GM04504 (cell line): Measurements from ENCODE around the gene GALNT16.
"Not testable (repeated sequence)": the region's sequence is repeated elsewhere in the genome, so short reads cannot be mapped to it uniquely, and the experiment has no call there.

ENCODE experiments used
- DNase-seq: peaks from one replicate; pipeline ENCODE4 v3.0.0-alpha.2; 2012; ENCODE audit warnings: low read depth

GALNT16 gene

GRCh38 chr14:69260190-69260860 is 367 bp downstream of the GALNT16 start:
- DNase-seq, result no peak

- DNase-seq, result no peak
Measured at GRCh38 chr14:69260861-69261564, 1.1 kb downstream of the GALNT16 start.

DNA sequence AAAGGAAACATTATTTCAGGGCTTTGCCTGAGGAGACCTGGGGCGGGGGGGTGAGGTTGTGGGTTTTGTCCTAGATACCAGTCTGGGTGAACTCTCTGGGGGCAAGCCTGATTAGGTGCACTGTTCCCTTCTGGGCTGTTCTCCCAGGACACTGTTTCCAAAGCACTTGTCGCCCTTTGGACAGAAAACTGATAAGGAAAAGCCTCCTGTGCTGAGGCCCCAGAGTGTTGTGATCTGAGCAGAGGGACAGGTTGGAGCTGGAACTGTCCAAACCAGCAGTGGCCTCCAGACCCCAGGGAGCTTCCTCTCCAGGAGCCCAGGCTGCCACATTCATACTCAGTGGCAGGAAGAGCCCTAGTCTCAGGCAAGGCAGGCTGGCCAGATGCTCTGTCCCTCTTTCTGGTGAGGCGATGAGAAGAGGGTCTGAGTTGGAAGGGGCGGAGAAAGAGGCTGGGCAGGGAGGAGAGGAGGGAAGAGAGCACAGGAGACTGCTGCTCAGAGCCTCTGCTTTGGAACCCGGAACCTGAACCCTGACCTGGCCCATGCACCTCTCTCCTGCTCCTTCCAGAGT is 1.9 kb downstream of the GALNT16 start:
- DNase-seq, result no peak

GRCh38 chr14:69262516-69262915 is 2.6 kb downstream of the GALNT16 start:
- no peak for DNase-seq

GRCh38 chr14:69263364-69263763 is 3.4 kb downstream of the GALNT16 start:
- peak; percentile 96 for DNase-seq

DNA sequence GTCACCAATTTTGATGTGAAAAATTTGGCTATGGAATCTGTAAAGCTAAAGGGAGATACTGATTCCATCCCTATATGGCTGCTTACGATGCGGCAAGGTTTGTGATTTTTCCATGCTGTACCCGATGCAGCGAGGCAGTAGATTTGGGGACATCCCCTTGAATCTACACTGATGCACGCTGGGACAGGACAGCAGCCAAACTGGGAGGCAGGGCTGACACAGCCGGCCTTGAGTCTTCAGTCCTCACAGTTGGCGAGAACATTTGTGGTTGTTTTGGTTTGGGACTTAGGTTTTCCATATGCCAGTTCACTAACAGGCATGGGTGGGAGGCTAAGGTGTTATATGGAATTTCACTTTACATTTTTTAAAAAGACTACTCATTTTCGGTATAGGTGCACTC is 3.8 kb downstream of the GALNT16 start:
- DNase-seq, result no peak

GRCh38 chr14:69266572-69267345 is 6.8 kb downstream of the GALNT16 start:
- DNase-seq, result no peak

GRCh38 chr14:69267492-69267891 is 7.5 kb downstream of the GALNT16 start:
- no peak for DNase-seq

GRCh38 chr14:69268223-69268622 is 8.3 kb downstream of the GALNT16 start:
- peak; percentile 42 for DNase-seq

- no peak for DNase-seq
Measured at GRCh38 chr14:69268763-69269162, 8.8 kb downstream of the GALNT16 start.

DNA sequence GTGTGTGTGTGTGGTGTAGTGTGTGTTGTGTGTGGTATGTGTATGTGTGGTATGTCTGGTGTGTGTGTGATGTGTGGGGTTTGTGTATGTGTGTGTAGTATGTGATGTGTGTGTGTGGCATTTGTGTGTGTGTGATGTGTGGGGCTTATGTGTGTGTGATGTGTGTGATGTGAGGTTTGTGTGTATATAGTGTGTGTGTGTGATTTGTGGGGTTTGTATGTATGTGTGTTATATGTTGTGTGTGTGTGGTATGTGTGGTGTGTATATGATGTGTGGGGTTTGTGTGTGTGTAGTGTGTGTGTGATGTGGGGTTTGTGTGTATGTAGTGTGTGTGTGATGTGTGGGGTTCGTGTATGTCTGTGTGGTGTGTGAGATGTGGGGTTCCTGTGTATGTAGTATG is 9.4 kb downstream of the GALNT16 start:
- no peak for DNase-seq

- DNase-seq, result no peak
Measured at GRCh38 chr14:69270097-69270496, 10.1 kb downstream of the GALNT16 start.

GRCh38 chr14:69270795-69271708 is 11.1 kb downstream of the GALNT16 start:
- DNase-seq, result no peak

- no peak for DNase-seq
Measured at GRCh38 chr14:69274321-69274720, 14.4 kb downstream of the GALNT16 start.

- no peak for DNase-seq
Measured at GRCh38 chr14:69275331-69275730, 15.4 kb downstream of the GALNT16 start.

DNA sequence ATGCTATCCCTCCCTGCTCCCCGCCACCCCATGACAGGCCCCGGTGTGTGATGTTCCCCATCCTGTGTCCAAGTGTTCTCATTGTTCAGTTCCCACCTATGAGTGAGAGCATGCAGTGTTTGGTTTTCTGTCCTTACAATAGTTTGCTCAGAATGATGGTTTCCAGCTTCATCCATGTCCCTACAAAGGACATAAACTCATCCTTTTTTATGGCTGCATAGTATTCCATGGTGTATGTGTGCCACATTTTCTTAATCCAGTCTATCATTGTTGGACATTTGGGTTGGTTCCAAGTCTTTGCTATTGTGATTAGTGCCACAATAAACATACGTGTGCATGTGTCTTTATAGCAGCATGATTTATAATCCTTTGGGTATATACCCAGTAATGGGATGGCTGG is 17.4 kb downstream of the GALNT16 start:
- not testable (repeated sequence) for DNase-seq

DNA sequence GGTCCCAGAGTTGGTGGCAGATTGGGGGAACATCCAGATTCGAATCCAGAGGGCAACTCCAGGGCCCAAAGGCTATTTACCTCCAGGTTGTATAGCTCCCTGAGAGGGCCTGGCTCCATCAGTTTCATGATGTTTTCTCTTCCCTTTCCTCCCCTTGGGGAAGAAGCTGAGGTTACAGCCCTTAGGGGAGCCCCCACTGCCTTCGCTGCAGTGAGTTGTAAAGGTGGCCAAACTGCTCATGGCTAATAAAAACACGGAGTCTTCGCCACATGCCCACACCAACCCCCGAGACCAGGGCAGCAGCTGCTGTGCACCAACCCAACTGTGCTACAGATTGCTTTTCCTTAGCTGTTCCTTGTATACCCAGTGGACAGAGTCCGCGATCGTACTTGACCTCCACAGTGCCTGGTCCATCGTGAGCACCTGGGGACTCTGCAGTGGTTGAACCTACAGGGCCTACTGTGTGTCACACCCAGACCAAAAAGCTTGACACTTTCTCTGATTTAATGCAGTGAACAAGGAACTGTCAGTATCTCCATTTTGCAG is 20.9 kb downstream of the GALNT16 start:
- DNase-seq, result no peak

DNA sequence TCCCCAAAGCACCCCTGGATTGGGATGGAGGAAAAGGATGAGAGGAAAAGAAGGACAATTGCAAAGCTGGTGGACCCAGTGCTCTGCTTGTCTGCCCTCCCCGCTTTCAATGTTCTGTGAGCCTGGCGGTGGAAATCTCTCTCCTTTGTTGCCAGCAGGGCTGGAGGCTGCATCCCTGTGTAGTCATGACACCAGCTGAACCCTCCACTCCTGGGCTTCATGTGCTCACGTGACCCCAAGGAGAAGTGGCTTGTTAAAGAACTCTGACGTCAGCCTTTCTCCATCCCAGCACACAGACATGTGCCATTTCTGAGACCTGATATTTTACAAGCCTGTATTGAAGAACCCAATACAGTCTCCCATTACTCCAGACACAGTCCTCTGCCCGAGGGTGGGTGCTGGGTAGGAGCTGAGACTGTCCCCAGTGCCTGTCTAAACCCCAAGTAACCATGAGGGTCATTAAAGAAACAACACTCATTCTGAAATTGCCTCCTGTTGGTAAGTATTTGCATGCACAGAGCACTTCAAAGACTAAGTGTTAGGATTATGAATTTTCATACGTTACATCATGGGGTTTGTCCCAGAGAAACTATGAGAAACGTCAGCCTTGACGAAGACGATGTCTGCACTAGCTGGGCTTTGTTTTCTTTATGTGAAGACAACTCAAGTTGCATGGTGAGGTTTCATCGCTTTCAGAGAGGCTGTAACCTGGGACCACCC is 21.7 kb downstream of the GALNT16 start:
- DNase-seq, result no peak

DNA sequence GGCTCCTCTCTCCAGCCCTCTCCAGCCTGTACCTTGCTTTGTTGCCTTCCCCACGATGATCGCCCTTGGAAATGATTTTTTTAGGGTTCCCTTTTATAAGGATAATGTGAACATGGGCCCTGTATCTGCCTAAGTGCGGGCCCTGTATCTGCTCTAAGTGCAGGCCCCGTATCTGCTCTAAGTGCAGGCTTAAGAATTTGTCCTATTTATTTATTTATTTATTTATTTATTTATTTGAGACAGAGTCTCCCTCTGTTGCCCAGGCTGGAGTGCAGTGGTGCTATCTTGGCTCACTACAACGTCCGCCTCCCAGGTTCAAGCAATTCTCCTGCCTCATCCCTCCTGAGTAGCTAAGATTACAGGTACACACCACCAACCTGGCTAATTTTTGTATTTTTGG is 22.5 kb downstream of the GALNT16 start:
- DNase-seq, result no peak

- DNase-seq, result no peak
Measured at GRCh38 chr14:69284170-69284569, 24.2 kb downstream of the GALNT16 start.
